A673 (cell line): ENCODE data around the gene FAM8A1. TPM values are rescaled to one million over a fixed set of nuclear protein-coding genes. Genes with fewer than 3 reads are reported as not detected.

ENCODE experiments used
- BruUV-seq: library from RNA; stranded (reverse); fragments of 400-500 nt; replicated peaks from 2 replicates; lab custom pipeline; 2021; lab: Mats Ljungman, UMichigan
- CTCF ChIA-PET: fragments of 300-600 bp; sonication (Branson Sonifier 250); formaldehyde crosslinking; loops from one replicate; lab custom pipeline; 2022; ENCODE audit warnings: antibody characterized with exemption; lab: Charles Lee
- POLR2A ChIA-PET: fragments of 300-600 bp; sonication (Branson Sonifier 250); formaldehyde crosslinking; loops from one replicate; lab custom pipeline; 2022; ENCODE audit warnings: antibody characterized with exemption; ENCODE audit not compliant: low non-redundant PET; lab: Charles Lee
- DNase-seq: peaks from one replicate; pipeline ENCODE4 v3.0.0-alpha.2; 2015; ENCODE audit warnings: low spot score
- H3K27ac ChIP-seq: fragments of 200-600 bp; sonication (generic); 2 replicates; pipeline ENCODE4 v1.5.1; 2016; ENCODE audit warnings: mixed run types, low read depth, mild to moderate bottlenecking, mixed read lengths, antibody characterized with exemption, low read length; ENCODE audit not compliant: poor library complexity, severe bottlenecking
- H3K27me3 ChIP-seq: fragments of 200-600 bp; sonication (generic); replicated peaks from 2 replicates; pipeline ENCODE4 v1.6.1; 2017; ENCODE audit warnings: mixed run types, low read depth, mild to moderate bottlenecking, mixed read lengths, antibody characterized with exemption, low read length; ENCODE audit not compliant: insufficient read depth, poor library complexity
- H3K36me3 ChIP-seq: fragments of 200-600 bp; sonication (generic); 2 replicates; pipeline ENCODE4 v1.6.1; 2016; ENCODE audit warnings: mixed run types, mild to moderate bottlenecking, mixed read lengths, antibody characterized with exemption, low read length; ENCODE audit not compliant: insufficient read depth, poor library complexity, severe bottlenecking
- H3K4me1 ChIP-seq: fragments of 200-600 bp; sonication (generic); 2 replicates; pipeline ENCODE4 v1.6.1; 2017; ENCODE audit warnings: mixed run types, mild to moderate bottlenecking, mixed read lengths, antibody characterized with exemption, low read length; ENCODE audit not compliant: insufficient read depth, poor library complexity, severe bottlenecking
- H3K4me3 ChIP-seq: fragments of 200-600 bp; sonication (generic); 2 replicates; pipeline ENCODE4 v1.5.1; 2016; ENCODE audit warnings: low read depth, mixed run types, mild to moderate bottlenecking, mixed read lengths, low read length; ENCODE audit not compliant: poor library complexity, severe bottlenecking
- H3K9me3 ChIP-seq: fragments of 200-600 bp; sonication (generic); 2 replicates; pipeline ENCODE4 v1.6.1; 2016; ENCODE audit warnings: mixed run types, low read depth, mild to moderate bottlenecking, mixed read lengths, antibody characterized with exemption, low read length; ENCODE audit not compliant: poor library complexity, severe bottlenecking
- EZH2 ChIP-seq: fragments of 200-600 bp; sonication (generic); IDR thresholded peaks from 2 replicates; pipeline ENCODE4 v1.6.1; 2017; ENCODE audit warnings: borderline replicate concordance, low read depth, mild to moderate bottlenecking, mixed read lengths, antibody characterized with exemption, low read length; ENCODE audit not compliant: poor library complexity, severe bottlenecking
- intact Hi-C: fragments of 100-400 bp; cut with micrococcal nuclease; formaldehyde crosslinking; loops from one replicate; pipeline ENCODE4 v1.10.0; 2022; ENCODE audit not compliant: unreplicated experiment
- total RNA-seq: library from RNA; stranded (reverse); gene quantifications from 2 replicates; pipeline ENCODE4 v1.2.3, GENCODE V29; 2021
- TF ChIP-seq, protein P1 (sequence below): fragments of 300-800, 200-600 bp; sonication (generic); conservative IDR thresholded peaks from 2 replicates; pipeline ENCODE4 v1.5.1; 2017; ENCODE audit warnings: low read depth, mild to moderate bottlenecking, antibody characterized with exemption, low read length, moderate library complexity, mixed read lengths

Gene FAM8A1
- total RNA-seq, 1 experiment from 2014 or later, result 15.7 TPM

- Histone ChIP-seq H3K27me3 (no peaks in the 10 kb centered on the region), H3K4me3 (no peak overlapping the region), H3K27ac (no peak overlapping the region), H3K36me3 (peaks cover 3% of the 10 kb centered on the region), H3K4me1 (no peaks in the 10 kb centered on the region), H3K9me3 (no peaks in the 10 kb centered on the region)
- no peak for TF ChIP-seq EZH2
- TF ChIP-seq, protein P1, sequence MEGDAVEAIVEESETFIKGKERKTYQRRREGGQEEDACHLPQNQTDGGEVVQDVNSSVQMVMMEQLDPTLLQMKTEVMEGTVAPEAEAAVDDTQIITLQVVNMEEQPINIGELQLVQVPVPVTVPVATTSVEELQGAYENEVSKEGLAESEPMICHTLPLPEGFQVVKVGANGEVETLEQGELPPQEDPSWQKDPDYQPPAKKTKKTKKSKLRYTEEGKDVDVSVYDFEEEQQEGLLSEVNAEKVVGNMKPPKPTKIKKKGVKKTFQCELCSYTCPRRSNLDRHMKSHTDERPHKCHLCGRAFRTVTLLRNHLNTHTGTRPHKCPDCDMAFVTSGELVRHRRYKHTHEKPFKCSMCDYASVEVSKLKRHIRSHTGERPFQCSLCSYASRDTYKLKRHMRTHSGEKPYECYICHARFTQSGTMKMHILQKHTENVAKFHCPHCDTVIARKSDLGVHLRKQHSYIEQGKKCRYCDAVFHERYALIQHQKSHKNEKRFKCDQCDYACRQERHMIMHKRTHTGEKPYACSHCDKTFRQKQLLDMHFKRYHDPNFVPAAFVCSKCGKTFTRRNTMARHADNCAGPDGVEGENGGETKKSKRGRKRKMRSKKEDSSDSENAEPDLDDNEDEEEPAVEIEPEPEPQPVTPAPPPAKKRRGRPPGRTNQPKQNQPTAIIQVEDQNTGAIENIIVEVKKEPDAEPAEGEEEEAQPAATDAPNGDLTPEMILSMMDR, result no peak
- POLR2A ChIA-PET, result no interaction called here
- intact Hi-C loops, result no loop called here
- BruUV-seq, result no TSS peak
- CTCF ChIA-PET, result no interaction called here
- no peak for DNase-seq
Measured at GRCh38 chr6:17556014-17556413, 44.1 kb upstream of the FAM8A1 start.

DNA sequence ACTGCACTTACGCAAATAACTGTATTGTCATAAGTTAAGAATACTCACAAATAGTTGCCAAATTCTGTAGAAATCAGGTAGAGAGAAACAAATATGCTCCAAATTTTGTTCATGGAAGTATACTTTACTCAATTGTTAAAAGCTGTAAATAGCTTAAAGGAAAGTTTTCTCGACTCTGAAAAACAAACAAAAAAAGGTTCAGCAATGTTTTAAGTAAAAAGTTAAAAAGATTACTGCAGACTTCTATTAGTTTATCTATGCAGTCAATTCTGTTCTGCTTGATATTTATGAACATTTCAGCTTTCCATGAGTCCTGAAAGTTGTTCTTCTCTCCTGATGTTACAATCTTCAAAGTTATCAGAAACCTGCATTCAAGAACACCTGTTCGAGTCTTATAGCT is 37.5 kb upstream of the FAM8A1 start:
- POLR2A ChIA-PET, result no interaction called here
- no TSS peak for BruUV-seq
- CTCF ChIA-PET, result no interaction called here
- no peak for TF ChIP-seq EZH2
- TF ChIP-seq, protein P1, result no peak
- H3K4me1 ChIP-seq, result no peaks in the 10 kb centered on the region
- no peak overlapping the region for H3K27ac ChIP-seq
- H3K27me3 ChIP-seq, result no peaks in the 10 kb centered on the region
- no peak for DNase-seq
- no peaks in the 10 kb centered on the region for H3K36me3 ChIP-seq
- intact Hi-C loops, result no loop called here
- peaks cover 14% of the 10 kb centered on the region for H3K9me3 ChIP-seq
- H3K4me3 ChIP-seq, result no peak overlapping the region

DNA sequence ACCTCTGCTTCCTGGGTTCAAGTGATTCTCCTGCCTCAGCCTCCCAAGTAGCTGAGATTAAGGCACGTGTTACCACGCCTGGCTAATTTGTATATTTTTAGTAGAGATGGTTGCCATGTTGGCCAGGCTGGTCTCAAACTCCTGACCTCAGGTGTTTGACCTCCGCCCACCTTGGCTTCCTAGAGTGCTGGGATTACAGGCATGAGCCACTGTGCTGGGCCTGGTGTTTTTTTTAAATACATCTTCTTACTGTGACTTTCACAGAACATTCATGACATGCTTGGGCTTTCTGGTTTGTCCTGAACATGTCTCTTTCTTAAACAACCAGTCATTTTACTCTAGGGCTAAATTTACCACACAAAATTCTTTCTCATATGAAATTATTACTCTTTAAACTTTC is 34.7 kb upstream of the FAM8A1 start:
- H3K9me3 ChIP-seq, result peaks cover 14% of the 10 kb centered on the region
- intact Hi-C loops, result no loop called here
- no peaks in the 10 kb centered on the region for H3K27me3 ChIP-seq
- no peak for TF ChIP-seq EZH2
- TF ChIP-seq, protein P1, result no peak
- H3K4me3 ChIP-seq, result no peak overlapping the region
- H3K27ac ChIP-seq, result no peak overlapping the region
- no peaks in the 10 kb centered on the region for H3K4me1 ChIP-seq
- ChIA-PET CTCF (no interaction called here), POLR2A (no interaction called here)
- BruUV-seq, result no TSS peak
- DNase-seq, result no peak
- H3K36me3 ChIP-seq, result no peaks in the 10 kb centered on the region
